ENCODE measurements around the gene CNTNAP1.

Gene CNTNAP1

GRCh38 chr17:42686520-42687128, 4.3 kb downstream of the CNTNAP1 start:
- Histone ChIP-seq H3K4me3 (replicated peaks; ENCODE audit: insufficient read depth, low read length) (no peak overlapping the region), H3K27ac (replicated peaks) (no peak overlapping the region), H3K27me3 (ENCODE audit: insufficient read depth, poor library complexity, severe bottlenecking) (peaks cover 23% of the 10 kb centered on the region)
- DNase-seq (ENCODE audit: low read depth in 1 of 2, low spot score in 1 of 2), result no peak
- no peak for TF ChIP-seq CTCF (IDR thresholded peaks at IDR 0.05; ENCODE audit: insufficient read depth, low read length)

- Histone ChIP-seq H3K27me3 (ENCODE audit: insufficient read depth, poor library complexity, severe bottlenecking) (peaks cover 16% of the 10 kb centered on the region), H3K27ac (replicated peaks) (no peak overlapping the region), H3K4me3 (replicated peaks; ENCODE audit: insufficient read depth, low read length) (no peak overlapping the region)
- DNase-seq (ENCODE audit: low read depth in 1 of 2, low spot score in 1 of 2), result no peak
- TF ChIP-seq GABPA (IDR thresholded peaks at IDR 0.05; ENCODE audit: low read depth) (no peak), CTCF (IDR thresholded peaks at IDR 0.05; ENCODE audit: insufficient read depth, low read length) (no peak), SPI1 (IDR thresholded peaks at IDR 0.05; ENCODE audit: borderline replicate concordance, low read depth) (no peak), POLR2AphosphoS5 (IDR thresholded peaks at IDR 0.05; ENCODE audit: low read depth) (no peak), REST (IDR thresholded peaks at IDR 0.05; ENCODE audit: insufficient replicate concordance, low read depth) (no peak)
Observed at GRCh38 chr17:42687707-42688320, 5.5 kb downstream of the CNTNAP1 start.

- H3K4me3 ChIP-seq (replicated peaks; ENCODE audit: insufficient read depth, low read length), result no peak overlapping the region
- H3K27ac ChIP-seq (replicated peaks), result no peak overlapping the region
- no peak for DNase-seq (ENCODE audit: low read depth in 1 of 2, low spot score in 1 of 2)
- H3K27me3 ChIP-seq (ENCODE audit: insufficient read depth, poor library complexity, severe bottlenecking), result no peaks in the 10 kb centered on the region
- TF ChIP-seq CTCF (IDR thresholded peaks at IDR 0.05; ENCODE audit: insufficient read depth, low read length) (no peak), REST (IDR thresholded peaks at IDR 0.05; ENCODE audit: insufficient replicate concordance, low read depth) (no peak), POLR2AphosphoS5 (IDR thresholded peaks at IDR 0.05; ENCODE audit: low read depth) (no peak), SPI1 (IDR thresholded peaks at IDR 0.05; ENCODE audit: borderline replicate concordance, low read depth) (no peak), GABPA (IDR thresholded peaks at IDR 0.05; ENCODE audit: low read depth) (no peak)
Observed at GRCh38 chr17:42690596-42690995, 8.3 kb downstream of the CNTNAP1 start.
